ENCODE results near the gene EMC10.

EMC10 gene

GRCh38 chr19:50432221-50433028, 43.9 kb upstream of the EMC10 start, which contains the start of gene MYBPC2:
Gene MYBPC2, plus strand, starts transcription at chr19:50432892. Its CDS starts 62 bp downstream, at chr19:50432954.
- peak within 1 kb of the TSS; percentile 48; the same call in 1 of the 2 replicates for H3K9ac ChIP-seq (ENCODE audit: low read length)

DNA sequence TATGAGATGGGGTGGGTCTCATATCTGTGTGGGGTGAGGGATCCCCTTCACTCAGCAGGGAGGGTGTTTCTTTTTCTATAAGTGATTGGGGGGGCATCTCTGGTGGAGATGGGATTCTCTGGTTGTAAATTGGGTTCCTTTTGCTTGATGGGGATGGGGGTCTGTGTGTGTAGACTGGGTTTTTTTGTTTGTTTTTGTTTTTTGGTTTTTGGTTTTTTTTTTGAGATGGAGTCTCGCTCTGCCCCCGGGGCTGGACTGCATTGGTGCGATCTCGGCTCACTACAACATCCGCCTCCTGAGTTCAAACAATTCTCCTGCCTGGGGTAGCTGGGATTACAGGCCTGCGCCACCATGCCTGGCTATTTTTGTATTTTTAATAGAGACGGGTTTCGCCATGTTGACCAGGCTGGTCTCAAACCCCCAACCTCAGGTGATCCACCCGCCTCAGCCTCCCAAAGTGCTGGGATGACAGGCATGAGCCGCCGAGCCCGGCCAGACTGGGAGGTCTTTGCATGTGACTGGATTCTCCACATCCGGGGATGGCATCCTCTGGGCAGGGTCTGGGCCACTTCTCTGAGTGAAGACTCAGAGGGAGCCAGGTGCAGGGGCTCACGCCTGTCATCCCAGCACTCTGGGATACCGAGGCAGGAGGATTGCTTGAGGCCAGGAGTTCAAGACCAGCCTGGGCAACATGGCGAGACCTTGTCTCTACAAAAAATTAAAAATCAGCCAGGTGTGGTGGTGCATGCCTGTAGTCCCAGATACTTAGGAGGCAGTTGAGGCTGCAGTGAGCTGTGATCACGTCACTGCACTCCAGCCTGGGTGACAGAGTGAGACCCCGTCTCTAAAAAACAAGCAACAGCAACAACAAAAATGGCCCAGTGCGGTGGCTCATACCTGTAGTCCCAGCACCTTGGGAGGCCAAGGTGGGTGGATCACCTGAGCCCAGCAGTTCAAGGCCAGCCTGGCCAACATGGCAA, 42.8 kb upstream of the EMC10 start:
- Histone ChIP-seq H3K9me3 (replicated peaks; ENCODE audit: insufficient read depth, low read length) (no peaks in the 10 kb centered on the region), H3K9me2 (replicated peaks; ENCODE audit: insufficient read depth, low read length) (no peaks in the 10 kb centered on the region), H4K20me1 (ENCODE audit: insufficient read depth, low read length) (no peaks in the 10 kb centered on the region), H3K27me3 (replicated peaks; ENCODE audit: insufficient read depth, low read length) (peaks cover 69% of the 10 kb centered on the region), H3K36me3 (replicated peaks; ENCODE audit: insufficient read depth, low read length) (no peaks in the 10 kb centered on the region), H3K9ac (ENCODE audit: low read length) (no peak overlapping the region), H2AFZ (ENCODE audit: low read length) (no peak overlapping the region), H3K27ac (ENCODE audit: low read length) (no peak overlapping the region), H3F3A (ENCODE audit: insufficient read depth, low read length) (no peaks in the 10 kb centered on the region), H3K79me2 (ENCODE audit: low read length) (no peaks in the 10 kb centered on the region), H3K4me1 (ENCODE audit: low read length) (peaks cover 16% of the 10 kb centered on the region), H3K4me2 (ENCODE audit: low read depth, low read length) (no peak overlapping the region; the same call in 1 of the 2 replicates), H3K4me3 (ENCODE audit: low read length) (no peak overlapping the region)
- no peak for DNase-seq
- no peak for TF ChIP-seq CTCF (IDR thresholded peaks at IDR 0.05; ENCODE audit: low read length)
- no peak for TF ChIP-seq EZH2 (optimal IDR thresholded peaks at IDR 0.05; ENCODE audit: low read depth, low read length)
- TF ChIP-seq EZH2phosphoT487 (IDR thresholded peaks at IDR 0.05; ENCODE audit: low read length), result no peak

More at GRCh38 chr19:50432221-50433028, 43.9 kb upstream of the EMC10 start, which contains the start of gene MYBPC2:
- DNase-seq, result no peak
- Histone ChIP-seq H4K20me1 (ENCODE audit: insufficient read depth, low read length) (no peaks in the 10 kb centered on the region), H3K9me2 (replicated peaks; ENCODE audit: insufficient read depth, low read length) (no peaks in the 10 kb centered on the region), H3K36me3 (replicated peaks; ENCODE audit: insufficient read depth, low read length) (no peaks in the 10 kb centered on the region), H2AFZ (ENCODE audit: low read length) (peak within 1 kb of the TSS; percentile 78), H3K4me1 (ENCODE audit: low read length) (peaks cover 25% of the 10 kb centered on the region), H3F3A (ENCODE audit: insufficient read depth, low read length) (no peaks in the 10 kb centered on the region), H3K27ac (ENCODE audit: low read length) (no peak within 1 kb of the TSS), H3K4me2 (ENCODE audit: low read depth, low read length) (peak within 1 kb of the TSS; percentile 86; the same call in 1 of the 2 replicates), H3K9me3 (replicated peaks; ENCODE audit: insufficient read depth, low read length) (no peaks in the 10 kb centered on the region), H3K4me3 (ENCODE audit: low read length) (peak within 1 kb of the TSS; percentile 49), H3K27me3 (replicated peaks; ENCODE audit: insufficient read depth, low read length) (peaks cover 66% of the 10 kb centered on the region), H3K79me2 (ENCODE audit: low read length) (no peaks in the 10 kb centered on the region)
- no peak for TF ChIP-seq EZH2 (optimal IDR thresholded peaks at IDR 0.05; ENCODE audit: low read depth, low read length)
- TF ChIP-seq EZH2phosphoT487 (IDR thresholded peaks at IDR 0.05; ENCODE audit: low read length), result no peak
- no peak for TF ChIP-seq CTCF (IDR thresholded peaks at IDR 0.05; ENCODE audit: low read length)

DNA sequence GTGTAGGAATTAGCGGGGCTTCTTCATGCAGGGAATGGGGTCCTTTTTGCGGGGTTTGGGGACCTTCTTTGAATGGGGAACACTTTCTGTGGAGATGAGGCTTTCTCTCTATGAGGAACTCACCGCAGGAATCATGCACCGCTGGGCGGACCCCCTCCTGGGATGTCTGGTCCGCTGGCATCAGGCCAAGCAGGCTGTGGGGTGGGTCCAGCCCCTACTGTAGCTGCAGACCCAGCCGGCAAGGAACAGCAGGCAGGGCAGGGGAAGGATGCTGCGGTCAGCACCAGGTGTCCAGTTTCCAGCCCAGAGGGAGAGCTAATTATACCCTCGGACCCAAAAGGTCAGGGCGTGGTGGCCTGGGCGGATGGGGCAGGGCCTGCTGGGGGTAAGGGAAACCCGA, 41.8 kb upstream of the EMC10 start:
- Histone ChIP-seq H2AFZ (ENCODE audit: low read length) (no peak overlapping the region), H3K36me3 (replicated peaks; ENCODE audit: insufficient read depth, low read length) (no peaks in the 10 kb centered on the region), H3K27ac (ENCODE audit: low read length) (no peak overlapping the region), H3K4me2 (ENCODE audit: low read depth, low read length) (peak overlapping the region; percentile 32; the same call in 1 of the 2 replicates), H4K20me1 (ENCODE audit: insufficient read depth, low read length) (no peaks in the 10 kb centered on the region), H3K9ac (ENCODE audit: low read length) (no peak overlapping the region), H3K9me3 (replicated peaks; ENCODE audit: insufficient read depth, low read length) (no peaks in the 10 kb centered on the region), H3K4me3 (ENCODE audit: low read length) (no peak overlapping the region), H3K79me2 (ENCODE audit: low read length) (no peaks in the 10 kb centered on the region), H3K9me2 (replicated peaks; ENCODE audit: insufficient read depth, low read length) (no peaks in the 10 kb centered on the region), H3K27me3 (replicated peaks; ENCODE audit: insufficient read depth, low read length) (peaks cover 65% of the 10 kb centered on the region), H3F3A (ENCODE audit: insufficient read depth, low read length) (no peaks in the 10 kb centered on the region), H3K4me1 (ENCODE audit: low read length) (peaks cover 16% of the 10 kb centered on the region)
- no peak for DNase-seq
- TF ChIP-seq EZH2phosphoT487 (IDR thresholded peaks at IDR 0.05; ENCODE audit: low read length) (no peak), EZH2 (optimal IDR thresholded peaks at IDR 0.05; ENCODE audit: low read depth, low read length) (no peak), CTCF (IDR thresholded peaks at IDR 0.05; ENCODE audit: low read length) (no peak)
